Tibial nerve (tissue), 4 donors: Measurements from ENCODE around the gene SLC35F3. TPM values are rescaled to one million over a fixed set of nuclear protein-coding genes. Genes with fewer than 3 reads are reported as not detected.

Experiments used
- DNase-seq, 2 donors: peaks; one replicate each; pipeline ENCODE4 v3.0.0-alpha.2; 2019; ENCODE audit warnings: low spot score in 2 of 2
- H3K27ac ChIP-seq, 4 donors: fragments of 200-600 bp; sonication (generic) in 3 of 4; one replicate each; pipeline ENCODE4 v1.5.1; 2017 to 2019; ENCODE audit warnings: mild to moderate bottlenecking in 1 of 4
- H3K27me3 ChIP-seq, 2 donors: fragments of 200-600 bp; sonication (generic) in 1 of 2; one replicate each; pipeline versions ENCODE4 v1.5.1 to v1.6.0; 2017 to 2019
- H3K36me3 ChIP-seq, 3 donors: fragments of 200-600 bp; sonication (generic); one replicate each; pipeline ENCODE4 v1.5.1; 2018 to 2019
- H3K4me1 ChIP-seq, 4 donors: fragments of 200-600 bp; sonication (generic) in 3 of 4; one replicate each; pipeline ENCODE4 v1.5.1; 2017 to 2019
- H3K4me3 ChIP-seq, 4 donors: fragments of 200-600 bp; sonication (generic) in 3 of 4; one replicate each; pipeline ENCODE4 v1.5.1; 2017 to 2019; ENCODE audit warnings: mild to moderate bottlenecking in 1 of 4, moderate library complexity in 1 of 4
- H3K9me3 ChIP-seq, 4 donors: fragments of 200-600 bp; sonication (generic) in 3 of 4; one replicate each; pipeline ENCODE4 v1.5.1; 2017 to 2019
- EP300 ChIP-seq, 2 donors: sonication (generic); formaldehyde crosslinking; IDR thresholded peaks; one replicate each; pipeline ENCODE4 v1.6.1; 2017; ENCODE audit warnings: antibody characterized with exemption in 2 of 2, mild to moderate bottlenecking in 1 of 2
- POLR2A ChIP-seq, 2 donors: fragments of 450-650 bp; IDR thresholded peaks; one replicate each; pipeline ENCODE4 v1.6.1; 2017; ENCODE audit warnings: antibody characterized with exemption in 2 of 2, mild to moderate bottlenecking in 2 of 2, moderate library complexity in 2 of 2
- WGBS, 2 donors: methylation state at CpG; one replicate each; pipeline ENCODE4 v1.1.5; 2018; 5-methylcytosine and 5-hydroxymethylcytosine counted together
- total RNA-seq, 4 donors: library from RNA; depleted of rRNA; stranded (reverse); fragments of >200 nt; gene quantifications; one replicate each; pipeline ENCODE4 v1.1.0, GENCODE V29; 2016
- TF ChIP-seq, protein P1 (sequence below), 5 experiments: fragments of 200-600 bp in 3 of 5; fragments of 450-650 bp in 2 of 5; sonication (generic) in 3 of 5; IDR thresholded peaks; one replicate each; pipeline ENCODE4 v1.5.1; 2016 to 2019; ENCODE audit warnings: antibody characterized with exemption in 5 of 5, mild to moderate bottlenecking in 3 of 5, moderate library complexity in 2 of 5

Gene SLC35F3
- total RNA-seq, 4 donors from 2014 or later, result 0.90 TPM; not detected in 3

DNA sequence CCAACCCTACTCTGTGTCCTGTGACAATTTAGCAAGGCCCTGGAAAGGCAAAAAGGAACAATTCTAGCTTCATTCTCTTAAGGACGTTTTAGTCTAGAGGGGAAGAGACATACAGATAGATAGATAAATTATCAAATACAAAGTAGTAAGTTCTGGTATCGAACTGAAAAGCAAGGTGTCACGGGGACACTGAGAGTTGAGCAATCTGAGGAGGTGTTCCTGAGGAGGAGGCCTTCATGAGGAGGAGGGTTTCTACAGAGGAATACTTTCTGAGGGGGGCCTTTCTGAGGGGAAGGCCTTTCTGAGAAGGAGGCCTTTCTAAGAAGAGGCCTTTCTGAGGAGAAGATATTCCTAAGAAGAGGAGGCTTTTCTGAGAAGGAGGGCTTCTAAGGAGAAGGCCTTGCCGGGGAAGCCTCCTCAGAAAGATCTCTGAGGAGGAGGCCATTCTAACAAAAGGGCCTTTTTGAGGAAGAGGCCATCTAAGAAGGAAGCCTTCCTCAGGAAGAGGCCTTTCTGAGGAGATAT lies 312.9 kb downstream of the SLC35F3 start:
- peaks cover 0 to 16% of the 10 kb centered on the region in 2 donors for H3K27me3 ChIP-seq
- H3K36me3 ChIP-seq, result no peaks in the 10 kb centered on the region
- WGBS, 2 donors, result 68 to 83% methylated on average over 4 of the region's 4 CpGs
- TF ChIP-seq, protein P1, sequence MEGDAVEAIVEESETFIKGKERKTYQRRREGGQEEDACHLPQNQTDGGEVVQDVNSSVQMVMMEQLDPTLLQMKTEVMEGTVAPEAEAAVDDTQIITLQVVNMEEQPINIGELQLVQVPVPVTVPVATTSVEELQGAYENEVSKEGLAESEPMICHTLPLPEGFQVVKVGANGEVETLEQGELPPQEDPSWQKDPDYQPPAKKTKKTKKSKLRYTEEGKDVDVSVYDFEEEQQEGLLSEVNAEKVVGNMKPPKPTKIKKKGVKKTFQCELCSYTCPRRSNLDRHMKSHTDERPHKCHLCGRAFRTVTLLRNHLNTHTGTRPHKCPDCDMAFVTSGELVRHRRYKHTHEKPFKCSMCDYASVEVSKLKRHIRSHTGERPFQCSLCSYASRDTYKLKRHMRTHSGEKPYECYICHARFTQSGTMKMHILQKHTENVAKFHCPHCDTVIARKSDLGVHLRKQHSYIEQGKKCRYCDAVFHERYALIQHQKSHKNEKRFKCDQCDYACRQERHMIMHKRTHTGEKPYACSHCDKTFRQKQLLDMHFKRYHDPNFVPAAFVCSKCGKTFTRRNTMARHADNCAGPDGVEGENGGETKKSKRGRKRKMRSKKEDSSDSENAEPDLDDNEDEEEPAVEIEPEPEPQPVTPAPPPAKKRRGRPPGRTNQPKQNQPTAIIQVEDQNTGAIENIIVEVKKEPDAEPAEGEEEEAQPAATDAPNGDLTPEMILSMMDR (IDR thresholded peaks at IDR 0.05), result no peak
- TF ChIP-seq EP300 (IDR thresholded peaks at IDR 0.05) (no peak), POLR2A (IDR thresholded peaks at IDR 0.05) (no peak)
- no peaks in the 10 kb centered on the region for H3K9me3 ChIP-seq
- peak overlapping the region in 2 of 4 donors; percentile 42 to 56 for H3K27ac ChIP-seq
- no peak for DNase-seq
- peaks cover 0 to 21% (median 7%) of the 10 kb centered on the region in 4 donors for H3K4me1 ChIP-seq
- H3K4me3 ChIP-seq, result no peak overlapping the region

- TF ChIP-seq POLR2A (IDR thresholded peaks at IDR 0.05), result no peak
- no peak for TF ChIP-seq EP300 (IDR thresholded peaks at IDR 0.05)
- TF ChIP-seq, protein P1 (IDR thresholded peaks at IDR 0.05), result no peak
- WGBS, 2 donors, result 62 to 74% methylated on average over 3 of the region's 3 CpGs
Measured at GRCh38 chr1:234218078-234218477, 313.6 kb downstream of the SLC35F3 start.

GRCh38 chr1:234219711-234220110 lies 315.2 kb downstream of the SLC35F3 start:
- Histone ChIP-seq H3K27me3 (peaks cover 0 to 12% of the 10 kb centered on the region in 2 donors), H3K4me1 (peaks cover 0 to 7% (median 3%) of the 10 kb centered on the region in 4 donors), H3K9me3 (no peaks in the 10 kb centered on the region), H3K36me3 (no peaks in the 10 kb centered on the region), H3K4me3 (no peak overlapping the region), H3K27ac (no peak overlapping the region)
- 79 to 86% methylated on average over 9 of the region's 9 CpGs for WGBS, 2 donors
- TF ChIP-seq, protein P1 (IDR thresholded peaks at IDR 0.05), result no peak
- TF ChIP-seq EP300 (IDR thresholded peaks at IDR 0.05) (no peak), POLR2A (IDR thresholded peaks at IDR 0.05) (no peak)
- DNase-seq, result no peak

More at GRCh38 chr1:234218078-234218477, 313.6 kb downstream of the SLC35F3 start:
- no peak overlapping the region for H3K4me3 ChIP-seq
- no peak for DNase-seq
- H3K27me3 ChIP-seq, result peaks cover 0 to 16% of the 10 kb centered on the region in 2 donors
- H3K9me3 ChIP-seq, result no peaks in the 10 kb centered on the region
- H3K36me3 ChIP-seq, result no peaks in the 10 kb centered on the region
- peak overlapping the region in 2 of 4 donors; percentile 42 to 56 for H3K27ac ChIP-seq
- peaks cover 0 to 21% (median 7%) of the 10 kb centered on the region in 4 donors for H3K4me1 ChIP-seq

- H3K4me3 ChIP-seq, result no peak overlapping the region
- no peak overlapping the region for H3K27ac ChIP-seq
- no peaks in the 10 kb centered on the region for H3K9me3 ChIP-seq
- peaks cover 0 to 5% (median 0%) of the 10 kb centered on the region in 4 donors for H3K4me1 ChIP-seq
- no peaks in the 10 kb centered on the region for H3K27me3 ChIP-seq
- 89 to 92% methylated on average over 2 of the region's 2 CpGs for WGBS, 2 donors
- TF ChIP-seq, protein P1 (IDR thresholded peaks at IDR 0.05), result no peak
- no peak for TF ChIP-seq POLR2A (IDR thresholded peaks at IDR 0.05)
- no peak for DNase-seq
- H3K36me3 ChIP-seq, result no peaks in the 10 kb centered on the region
Measured at GRCh38 chr1:234221601-234222000, 317.1 kb downstream of the SLC35F3 start.

- TF ChIP-seq EP300 (IDR thresholded peaks at IDR 0.05) (no peak), POLR2A (IDR thresholded peaks at IDR 0.05) (no peak)
- TF ChIP-seq, protein P1 (IDR thresholded peaks at IDR 0.05), result no peak
- no peak overlapping the region for H3K4me3 ChIP-seq
- DNase-seq, result no peak
- peaks cover 0 to 1% (median 0%) of the 10 kb centered on the region in 4 donors for H3K4me1 ChIP-seq
- H3K9me3 ChIP-seq, result no peaks in the 10 kb centered on the region
- no peaks in the 10 kb centered on the region for H3K36me3 ChIP-seq
- 80 to 82% methylated on average over 6 of the region's 6 CpGs for WGBS, 2 donors
- no peaks in the 10 kb centered on the region for H3K27me3 ChIP-seq
- H3K27ac ChIP-seq, result no peak overlapping the region
Measured at GRCh38 chr1:234222561-234223280, 318.2 kb downstream of the SLC35F3 start.
